SW480 (cell line): ENCODE results near the gene MS4A15.

Experiments
- DNase-seq: peaks from one replicate; pipeline ENCODE4 v3.0.0-alpha.2; 2016; ENCODE audit warnings: low spot score

MS4A15 gene

GRCh38 chr11:60777572-60777971 is 20.9 kb downstream of the MS4A15 start:
- peak; percentile 79 for DNase-seq

DNA sequence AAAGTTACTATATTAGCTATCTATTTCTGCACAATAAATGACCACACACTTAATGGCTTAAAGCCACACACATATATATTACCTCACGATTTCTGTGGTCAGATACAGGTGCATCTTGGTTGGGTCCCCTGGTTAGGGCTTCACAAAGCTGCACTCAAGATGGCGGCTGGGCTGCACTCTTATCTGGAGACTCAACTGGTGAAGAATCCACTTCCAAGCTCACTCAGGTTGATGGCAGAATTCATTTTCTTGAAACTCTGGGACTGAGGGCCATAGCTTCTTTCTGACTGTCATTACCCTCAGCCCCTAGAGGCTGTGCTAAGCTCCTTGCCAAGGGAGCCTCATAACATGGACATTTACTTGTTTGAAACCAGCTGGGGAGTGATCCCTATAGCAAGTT is 23.4 kb downstream of the MS4A15 start:
- no peak for DNase-seq

- DNase-seq: no peak
Observed at GRCh38 chr11:60780774-60781173, 24.1 kb downstream of the MS4A15 start.

DNA sequence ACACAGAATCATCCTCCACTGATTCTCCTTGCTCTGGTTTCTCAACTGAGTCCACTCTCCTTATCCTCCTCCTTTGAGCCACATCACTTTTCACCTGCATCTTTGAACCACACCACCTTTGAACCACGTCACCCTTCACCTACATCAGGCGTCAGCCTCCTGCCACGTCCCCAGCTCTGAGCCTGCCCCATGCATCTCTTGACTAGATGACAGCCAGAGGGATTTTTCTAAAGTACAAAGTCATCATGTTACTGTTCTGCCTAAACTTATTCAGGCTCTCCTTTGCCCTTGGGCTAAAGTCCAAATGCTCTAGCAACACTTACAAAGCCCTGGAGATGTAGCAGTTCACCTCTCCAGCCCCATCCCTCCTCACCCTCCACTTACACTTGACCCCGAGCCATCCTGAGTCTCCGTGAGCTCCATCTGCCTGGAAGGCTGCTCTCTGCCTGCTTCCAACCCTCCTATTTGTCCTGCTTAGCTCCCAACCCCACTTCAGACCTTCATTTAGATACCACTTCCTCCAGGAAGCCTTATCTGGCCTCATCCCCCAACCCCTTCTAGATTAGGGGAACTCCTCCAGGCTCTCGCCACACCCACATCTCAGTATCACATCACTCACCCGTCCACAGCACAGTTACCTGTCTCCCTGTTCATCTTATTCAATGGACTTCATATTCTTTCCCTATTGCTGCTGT is 24.8 kb downstream of the MS4A15 start:
- no peak for DNase-seq

GRCh38 chr11:60781981-60782316 is 25.3 kb downstream of the MS4A15 start:
- DNase-seq: no peak

DNA sequence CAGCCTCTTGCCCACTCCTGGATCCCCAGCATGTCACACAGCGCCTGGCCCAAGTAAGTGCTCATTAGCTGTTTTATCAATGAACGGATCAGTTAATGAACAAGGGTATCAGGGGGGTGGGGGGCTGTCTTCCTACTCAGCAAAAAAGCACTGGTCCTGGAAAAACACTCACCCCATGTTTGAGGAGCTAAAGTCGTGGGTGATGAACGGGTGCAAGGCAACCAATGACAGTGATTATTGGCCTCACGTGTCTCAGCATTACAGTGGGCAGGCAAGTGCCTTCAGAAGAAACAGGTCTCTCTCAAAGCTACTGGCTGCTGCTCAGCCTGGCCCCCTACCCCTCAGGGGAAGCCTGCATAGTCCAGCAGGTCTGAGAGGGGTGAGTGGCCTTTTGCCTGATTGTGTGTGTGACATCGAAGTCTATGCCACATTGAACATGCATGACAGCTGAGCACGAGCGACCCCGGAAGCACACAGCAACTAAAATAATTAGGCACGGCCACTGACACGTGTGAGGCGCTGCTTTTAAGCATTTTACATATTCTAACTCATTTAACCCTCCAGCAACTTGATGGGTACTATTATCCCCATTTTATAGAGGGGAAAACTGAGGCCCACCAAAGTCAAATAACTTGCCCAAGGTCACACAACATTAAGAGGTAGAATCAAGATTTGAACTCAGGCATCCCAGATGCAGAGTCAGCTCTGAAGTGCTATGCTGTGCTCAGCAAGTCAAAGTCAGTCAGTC is 25.9 kb downstream of the MS4A15 start:
- DNase-seq: no peak

DNA sequence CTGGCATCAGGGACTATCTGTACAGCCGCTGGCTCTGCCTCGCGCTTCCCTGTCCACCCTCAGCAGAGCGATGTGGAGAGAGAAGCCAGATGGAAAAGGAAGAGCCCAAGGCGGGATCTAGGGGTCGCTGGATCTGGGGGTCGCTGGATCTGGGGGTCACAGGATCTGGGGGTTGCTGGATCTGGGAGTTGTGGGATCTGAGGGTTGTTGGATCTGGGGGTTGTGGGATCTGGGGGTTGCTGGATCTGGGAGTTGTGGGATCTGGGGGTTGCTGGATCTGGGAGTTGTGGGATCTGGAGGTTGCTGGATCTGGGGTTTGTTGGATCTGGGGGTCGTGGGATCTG is 26.4 kb downstream of the MS4A15 start:
- DNase-seq: no peak

GRCh38 chr11:60783911-60784310 is 27.2 kb downstream of the MS4A15 start:
- DNase-seq: no peak

- DNase-seq: no peak
Observed at GRCh38 chr11:60785136-60785535, 28.5 kb downstream of the MS4A15 start, which contains the start of gene MS4A10. Gene MS4A10, plus strand, starts transcription at chr11:60785333. Its CDS starts 5,003 bp downstream, at chr11:60790336.

DNA sequence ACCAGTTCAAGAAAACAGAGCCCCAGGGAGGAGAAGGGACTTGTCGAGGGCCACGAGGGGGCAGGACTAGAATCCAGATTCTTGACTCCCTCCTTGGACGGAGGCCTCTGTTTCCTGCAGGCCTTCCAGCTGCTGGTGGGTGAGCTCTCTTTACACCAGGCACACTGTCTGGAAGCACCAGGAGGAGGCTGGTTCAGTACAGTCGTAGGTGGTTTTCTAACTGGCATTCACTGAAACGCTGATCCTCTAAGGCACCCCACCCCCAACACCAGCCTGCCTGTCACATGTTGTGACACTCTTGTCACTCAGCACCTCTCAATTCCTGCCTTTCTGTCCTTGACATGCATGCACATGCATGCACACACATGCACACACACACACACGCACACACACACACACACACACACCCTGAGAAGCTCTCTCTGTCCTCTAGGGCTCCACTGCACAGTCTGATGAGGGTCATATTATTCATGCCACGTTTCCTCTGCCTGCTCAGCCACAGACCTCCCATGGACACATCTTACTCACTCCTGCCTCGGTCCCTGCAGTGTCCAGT is 29.2 kb downstream of the MS4A15 start:
- no peak for DNase-seq

GRCh38 chr11:60786811-60787567 is 30.3 kb downstream of the MS4A15 start:
- DNase-seq: no peak

DNA sequence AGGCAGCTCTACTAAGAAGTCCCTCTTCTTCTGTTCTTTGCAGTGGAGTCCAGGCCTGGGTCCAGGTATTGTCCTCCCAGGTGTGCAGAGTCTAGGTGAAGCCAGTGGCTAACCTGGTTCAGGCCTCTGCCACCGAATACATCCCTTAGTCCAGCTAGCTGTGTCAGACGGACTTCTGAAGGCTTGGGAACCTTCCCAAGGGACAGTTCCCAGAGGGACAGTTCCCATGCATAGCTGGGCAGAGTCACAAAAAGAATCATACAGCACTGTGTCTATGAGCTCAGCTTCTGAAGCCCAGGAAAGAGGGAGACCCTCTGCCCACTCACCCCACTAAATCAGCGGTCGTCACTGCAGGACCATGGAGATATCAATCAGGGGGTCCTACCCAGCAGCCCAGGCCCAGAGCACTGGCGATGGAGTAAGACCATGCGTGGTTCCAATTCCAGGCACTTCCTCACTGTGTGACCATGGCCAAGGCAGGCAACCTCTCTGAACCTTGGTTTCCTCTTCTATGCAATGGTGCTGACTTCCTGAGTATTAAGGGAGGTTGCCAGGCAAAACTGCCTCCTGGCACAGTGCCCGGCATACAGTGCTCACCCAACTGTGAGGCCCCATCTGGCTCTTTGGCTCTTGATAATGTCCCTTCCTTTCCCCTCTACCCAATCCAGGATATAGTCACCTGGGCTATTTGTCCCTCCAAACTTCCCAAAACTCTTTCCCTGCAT is 31.9 kb downstream of the MS4A15 start:
- DNase-seq: no peak

GRCh38 chr11:60790726-60791125 is 34.1 kb downstream of the MS4A15 start:
- no peak for DNase-seq

- no peak for DNase-seq
Observed at GRCh38 chr11:60791153-60791933, 34.7 kb downstream of the MS4A15 start.

GRCh38 chr11:60792521-60792920 is 35.9 kb downstream of the MS4A15 start:
- DNase-seq: no peak

DNA sequence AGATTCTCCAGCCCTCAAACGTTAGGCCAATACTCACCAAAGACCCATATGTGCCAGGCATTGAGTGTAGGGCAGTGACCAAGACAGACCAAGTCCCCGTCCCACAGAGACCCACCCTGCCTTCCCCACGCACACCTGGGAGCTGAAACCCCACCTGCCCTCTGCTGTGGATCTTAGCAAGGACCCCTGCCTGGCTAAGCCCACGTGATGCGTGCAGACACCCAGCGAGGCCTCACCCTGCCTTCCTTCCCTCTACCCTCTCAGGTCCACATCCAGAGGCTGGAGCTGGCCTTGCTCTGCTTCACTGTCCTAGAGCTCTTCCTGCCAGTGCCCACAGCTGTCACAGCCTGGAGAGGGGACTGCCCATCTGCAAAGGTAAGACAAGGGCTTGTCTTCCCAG is 38.6 kb downstream of the MS4A15 start:
- no peak for DNase-seq

DNA sequence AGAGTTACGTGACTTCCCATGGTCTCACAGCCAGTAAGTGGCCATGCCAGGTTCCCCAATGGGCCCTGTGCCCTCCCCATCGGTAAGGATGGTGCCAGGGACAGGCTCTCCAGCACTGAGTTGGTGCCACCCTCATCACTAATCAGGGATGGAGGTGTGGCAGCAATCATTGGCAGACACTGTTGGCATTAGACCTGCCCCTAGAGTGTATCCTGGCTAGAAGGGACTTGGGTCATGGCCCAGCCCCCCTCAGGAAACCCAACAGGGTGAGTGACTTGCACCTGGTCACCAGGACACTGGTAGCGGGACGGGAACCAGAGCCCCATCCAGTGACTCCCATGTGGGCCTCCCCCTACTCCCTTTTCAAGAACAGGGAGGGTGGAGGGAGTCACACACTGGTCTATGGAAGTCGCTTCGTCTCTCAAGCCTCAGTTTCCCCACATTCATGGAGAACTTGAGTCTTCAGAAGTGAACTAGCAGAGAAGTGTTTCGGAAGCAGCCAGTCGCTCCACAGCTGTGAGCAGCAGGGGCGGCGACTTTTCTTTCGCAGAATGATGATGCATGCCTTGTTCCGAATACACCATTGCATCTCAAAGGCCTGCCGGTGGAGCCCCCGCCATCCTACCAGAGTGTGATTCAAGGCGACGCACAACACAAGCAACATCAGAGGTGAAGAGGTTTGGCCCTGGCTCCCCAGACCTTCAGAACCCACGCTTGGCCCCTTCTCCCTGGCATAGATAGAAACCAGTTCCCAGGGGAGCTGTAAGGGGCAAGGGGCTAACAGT is 41.4 kb downstream of the MS4A15 start:
- DNase-seq: no peak

- no peak for DNase-seq
Observed at GRCh38 chr11:60798631-60799030, 42.0 kb downstream of the MS4A15 start.

DNA sequence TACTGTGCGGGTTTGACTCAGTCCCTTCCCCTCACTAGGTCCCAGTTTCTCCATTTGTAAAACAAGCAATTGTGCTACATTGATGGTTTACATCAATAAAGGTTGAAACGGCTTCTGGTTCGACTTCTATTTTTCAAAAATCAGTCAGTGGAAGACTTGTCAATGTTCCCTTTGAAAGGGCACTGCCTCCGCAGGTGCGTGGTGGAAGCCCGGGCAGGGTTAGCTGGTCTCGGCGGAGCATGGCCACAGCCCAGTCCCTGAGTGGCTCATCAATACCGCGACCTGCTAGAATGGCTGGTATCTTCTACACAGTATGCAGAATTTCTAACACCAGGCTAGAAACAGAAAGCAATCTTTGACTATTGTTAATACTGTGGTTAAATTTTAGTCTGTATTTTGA is 44.5 kb downstream of the MS4A15 start:
- no peak for DNase-seq

GRCh38 chr11:60803273-60803936 is 46.7 kb downstream of the MS4A15 start:
- no peak for DNase-seq
